GM19328 (cell line): ENCODE measurements around the gene MOV10L1.
"Not testable (repeated sequence)": the region's sequence is repeated elsewhere in the genome, so short reads cannot be mapped to it uniquely, and the experiment has no call there.

Experiments used
- ATAC-seq: cut with Tn5 transposase; IDR thresholded peaks from one replicate; pipeline ENCODE4 v1.9.1; 2021; ENCODE audit warnings: mild to moderate bottlenecking, moderate library complexity; ENCODE audit not compliant: unreplicated experiment

The MOV10L1 gene

DNA sequence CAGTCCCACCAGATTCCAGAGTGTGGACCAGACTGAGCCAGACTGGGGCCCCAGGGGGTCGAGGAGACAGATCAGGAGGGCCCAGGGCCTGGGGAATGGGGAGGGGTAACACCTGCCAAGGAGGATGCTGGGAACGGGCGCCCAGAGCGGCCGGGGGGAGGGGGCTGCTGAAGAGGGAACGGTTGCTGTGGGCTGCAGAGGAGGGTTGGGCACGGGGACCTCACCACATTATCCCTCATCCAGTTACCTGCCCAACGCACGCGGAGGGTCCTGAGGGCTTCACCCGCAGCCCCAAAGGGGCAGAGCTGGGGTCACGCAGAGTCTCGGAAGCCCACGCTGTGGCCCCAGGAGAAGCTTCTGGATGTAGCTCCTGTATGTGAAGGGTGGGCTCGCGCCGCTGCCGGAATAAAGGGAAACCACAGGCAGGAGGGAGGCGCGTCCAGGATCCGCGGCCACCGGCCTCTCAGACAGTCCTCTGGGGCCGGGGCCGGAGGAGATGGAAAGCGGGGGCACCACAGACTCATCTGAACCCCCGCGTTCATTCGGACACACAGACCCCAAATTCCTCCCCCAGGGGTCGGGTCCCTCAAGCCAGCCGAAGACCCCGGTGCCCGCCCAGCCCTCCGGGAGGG is 110.1 kb downstream of the MOV10L1 start:
- no peak for ATAC-seq

DNA sequence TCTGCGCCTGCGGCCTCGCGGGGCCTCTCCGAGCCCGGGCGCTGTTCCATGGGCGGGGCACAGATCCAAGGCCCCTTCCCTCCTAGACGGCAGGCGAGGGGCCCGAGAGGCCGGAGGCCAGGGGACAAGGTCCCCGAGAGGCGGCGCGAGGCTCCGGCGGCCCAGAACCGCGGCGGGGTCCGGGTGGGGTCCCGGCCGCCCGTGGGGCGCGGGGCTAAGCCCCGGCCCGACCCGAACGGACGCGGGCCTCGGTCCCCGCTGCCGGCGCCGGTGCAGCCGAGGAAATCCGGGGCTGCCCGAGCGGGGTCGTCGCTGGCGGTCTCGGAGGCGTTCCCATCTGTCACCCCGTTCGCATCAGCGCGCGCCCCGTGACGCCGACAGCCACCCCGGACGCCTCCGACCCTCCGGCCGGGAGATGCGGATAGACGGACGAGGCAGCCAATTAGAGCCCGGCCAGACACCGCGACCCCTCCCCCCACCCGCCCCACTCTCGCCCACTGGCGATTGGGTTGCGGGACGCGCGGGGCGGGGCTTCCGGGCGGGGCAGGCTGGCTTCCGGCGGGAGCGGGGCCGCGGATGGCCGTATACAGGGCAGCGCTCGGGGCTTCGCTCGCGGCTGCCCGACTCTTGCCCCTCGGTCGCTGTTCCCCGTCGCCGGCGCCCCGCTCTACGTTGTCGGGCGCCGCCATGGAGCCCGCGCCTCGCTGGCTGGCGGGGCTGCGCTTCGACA is 110.8 kb downstream of the MOV10L1 start, which contains the start of gene SELENOO:
Gene SELENOO, plus strand, starts transcription at position 551 of the 730 bp plus-strand sequence. Its CDS starts 26 bp downstream, at position 577.
- peak; percentile 63 for ATAC-seq

DNA sequence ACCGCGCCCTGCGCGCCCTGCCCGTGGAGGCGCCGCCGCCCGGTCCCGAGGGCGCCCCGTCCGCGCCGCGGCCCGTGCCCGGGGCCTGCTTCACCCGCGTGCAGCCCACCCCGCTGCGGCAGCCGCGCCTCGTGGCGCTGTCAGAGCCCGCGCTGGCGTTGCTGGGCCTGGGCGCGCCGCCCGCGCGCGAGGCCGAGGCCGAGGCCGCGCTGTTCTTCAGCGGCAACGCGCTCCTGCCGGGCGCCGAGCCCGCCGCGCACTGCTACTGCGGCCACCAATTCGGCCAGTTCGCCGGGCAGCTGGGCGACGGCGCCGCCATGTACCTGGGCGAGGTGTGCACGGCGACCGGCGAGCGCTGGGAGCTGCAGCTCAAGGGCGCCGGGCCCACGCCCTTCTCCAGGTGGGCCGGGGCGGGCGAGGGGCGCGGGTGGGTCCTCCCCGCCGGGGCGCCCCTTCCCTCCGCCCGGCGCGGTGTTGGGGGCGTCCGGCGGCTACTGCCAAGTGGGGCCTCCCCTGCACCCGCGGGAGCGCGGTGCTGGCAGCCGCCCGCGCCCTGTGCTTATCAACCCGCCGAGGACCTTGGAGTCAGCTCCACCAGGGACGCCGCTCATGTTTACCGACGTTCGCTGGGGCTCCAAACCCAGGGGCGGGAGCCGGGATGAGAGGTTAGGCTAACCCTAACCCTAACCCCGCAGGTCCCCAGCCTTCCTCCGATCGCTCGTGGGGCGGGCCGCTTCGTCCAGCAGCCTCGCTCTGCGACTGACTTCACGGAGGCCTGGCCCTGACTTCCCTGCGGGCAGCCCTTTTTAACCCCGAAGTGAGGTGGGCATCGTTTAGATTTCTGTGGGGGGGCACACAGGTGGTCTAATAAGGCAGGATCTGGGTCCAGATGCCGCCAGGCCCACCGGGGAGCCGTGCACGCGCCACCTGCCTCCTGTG is 111.7 kb downstream of the MOV10L1 start:
- peak; percentile 24 for ATAC-seq

DNA sequence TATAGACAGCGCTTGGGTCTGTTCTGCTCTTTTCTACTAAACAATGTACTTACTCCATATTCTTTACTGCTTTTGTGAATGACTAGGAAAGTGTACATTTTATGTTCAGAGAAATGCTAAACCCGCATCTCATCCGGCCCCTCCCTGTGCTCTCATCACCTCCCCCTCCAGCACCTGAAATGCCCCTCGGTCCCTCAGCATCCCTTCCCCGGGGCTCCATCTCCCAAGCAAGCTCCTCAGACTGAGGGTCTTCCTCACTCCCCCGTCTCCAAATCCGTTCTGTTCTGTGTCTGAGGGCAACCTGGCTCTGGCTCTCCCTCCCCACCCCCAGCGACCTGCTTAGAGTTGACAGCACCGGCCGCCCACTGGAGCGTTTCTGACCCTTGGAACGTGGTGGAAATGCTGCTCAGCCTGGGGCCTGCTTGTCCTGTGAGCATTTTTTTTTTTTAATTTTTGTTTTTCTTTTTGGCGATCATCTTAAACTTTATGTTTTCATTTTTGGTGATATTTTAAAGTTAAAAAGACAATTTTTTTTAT is 112.4 kb downstream of the MOV10L1 start:
- ATAC-seq: no peak

DNA sequence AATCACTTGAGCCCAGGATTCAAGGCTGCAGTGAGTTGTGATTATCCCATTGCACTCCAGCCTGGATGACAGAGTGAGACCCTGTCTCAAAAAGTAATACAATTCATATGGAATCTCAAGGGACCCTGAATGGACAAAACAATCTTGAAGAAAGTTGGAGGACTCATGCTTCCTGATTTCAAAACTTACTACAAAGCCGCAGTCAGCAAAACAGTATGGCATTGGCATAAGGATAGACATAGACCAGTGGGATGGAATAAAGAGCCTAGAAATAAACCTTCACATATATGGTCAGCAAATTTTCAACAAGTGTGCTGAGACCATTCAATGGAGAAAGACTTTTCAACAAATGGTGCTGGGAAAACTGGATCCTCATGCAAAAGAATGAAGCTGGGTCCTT is 113.5 kb downstream of the MOV10L1 start:
- ATAC-seq: no peak

DNA sequence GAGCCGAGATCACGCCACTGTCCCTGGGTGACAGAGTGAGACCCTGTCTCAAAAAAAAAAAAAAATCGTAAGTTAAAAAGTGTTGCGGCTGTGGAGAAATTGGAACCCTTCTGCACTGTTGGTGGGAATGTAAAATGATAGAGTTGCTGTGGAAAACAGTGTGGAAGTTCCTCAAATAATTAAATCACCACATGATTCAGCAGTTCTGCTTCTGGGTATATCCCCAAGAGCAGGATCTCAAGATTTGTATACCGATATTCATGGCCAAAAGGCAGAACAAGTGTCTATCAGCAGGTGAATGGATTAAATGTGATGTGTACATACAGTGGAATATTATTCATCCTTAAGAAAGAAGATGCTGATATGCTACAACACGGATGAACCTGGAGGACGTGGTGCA is 114.8 kb downstream of the MOV10L1 start:
- no peak for ATAC-seq

DNA sequence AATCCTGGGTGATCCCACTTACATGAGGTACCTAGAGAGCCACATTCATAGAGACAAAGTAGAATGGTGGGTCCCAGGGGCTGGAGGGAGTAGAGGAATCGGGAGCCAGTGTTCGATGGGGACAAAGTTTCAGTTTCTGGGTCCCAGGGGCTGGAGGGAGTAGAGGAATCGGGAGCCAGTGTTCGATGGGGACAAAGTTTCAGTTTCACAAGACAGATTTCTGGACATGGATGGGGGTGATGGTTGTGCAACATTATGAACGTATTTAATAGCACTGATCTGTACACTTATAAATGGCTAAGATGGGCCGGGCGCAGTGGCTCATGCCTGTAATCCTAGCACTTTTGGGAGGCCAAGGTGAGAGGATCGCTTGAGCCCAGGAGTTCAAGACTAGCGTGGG is 115.2 kb downstream of the MOV10L1 start:
- ATAC-seq: not testable (repeated sequence)

DNA sequence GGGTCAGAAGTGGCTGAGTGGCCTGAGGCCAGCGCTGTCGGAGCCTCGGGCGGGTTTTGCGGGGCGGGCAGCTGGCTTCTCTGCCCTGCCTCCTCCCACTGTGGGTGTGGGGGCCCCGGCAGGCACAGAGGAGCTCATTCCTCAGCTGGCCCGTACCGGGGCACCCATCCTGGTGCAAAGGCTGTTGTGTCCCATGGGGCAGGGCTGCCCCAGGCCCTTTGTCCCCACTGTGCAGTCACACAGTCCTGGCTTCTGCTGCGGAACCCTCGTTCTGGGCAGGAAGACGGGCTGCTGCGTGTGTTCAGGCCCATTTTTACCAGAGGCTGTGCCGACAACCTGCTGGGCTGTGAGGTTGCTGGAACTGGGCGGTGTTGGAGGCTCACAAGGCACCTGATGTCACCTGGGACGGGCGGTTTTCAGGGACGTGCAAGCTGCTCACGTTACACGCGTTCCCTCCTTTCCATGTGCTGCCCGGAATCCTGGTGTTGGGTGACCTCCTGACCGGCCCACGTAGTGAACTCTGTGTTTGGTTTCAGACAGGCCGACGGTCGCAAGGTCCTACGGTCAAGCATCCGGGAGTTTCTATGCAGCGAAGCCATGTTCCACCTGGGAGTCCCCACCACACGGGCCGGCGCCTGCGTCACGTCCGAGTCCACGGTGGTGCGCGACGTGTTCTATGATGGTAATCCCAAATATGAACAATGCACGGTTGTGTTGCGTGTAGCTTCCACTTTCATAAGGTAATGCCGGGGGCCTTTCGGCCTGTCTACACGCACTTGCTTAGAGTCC is 116.2 kb downstream of the MOV10L1 start:
- no peak for ATAC-seq

DNA sequence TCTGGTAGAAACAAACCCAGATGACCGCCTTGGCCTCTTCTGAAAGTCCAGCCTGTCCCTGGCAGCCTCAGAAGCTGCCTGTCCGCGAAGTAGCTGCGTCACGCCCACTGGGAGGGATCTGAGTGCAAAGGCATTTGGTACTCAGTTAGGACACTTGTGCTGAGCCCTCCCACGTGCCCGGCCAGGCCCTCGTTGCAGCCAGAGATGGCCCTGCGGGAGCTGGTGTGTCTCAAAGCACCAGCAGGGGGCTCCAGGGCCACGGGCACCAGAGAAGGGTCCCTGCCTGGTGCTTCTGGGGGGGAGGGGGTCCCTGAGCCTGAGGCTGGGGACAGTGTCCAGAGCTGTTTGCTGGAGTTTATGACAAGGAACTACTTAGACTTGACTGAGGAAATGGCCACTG is 116.8 kb downstream of the MOV10L1 start:
- ATAC-seq: no peak

DNA sequence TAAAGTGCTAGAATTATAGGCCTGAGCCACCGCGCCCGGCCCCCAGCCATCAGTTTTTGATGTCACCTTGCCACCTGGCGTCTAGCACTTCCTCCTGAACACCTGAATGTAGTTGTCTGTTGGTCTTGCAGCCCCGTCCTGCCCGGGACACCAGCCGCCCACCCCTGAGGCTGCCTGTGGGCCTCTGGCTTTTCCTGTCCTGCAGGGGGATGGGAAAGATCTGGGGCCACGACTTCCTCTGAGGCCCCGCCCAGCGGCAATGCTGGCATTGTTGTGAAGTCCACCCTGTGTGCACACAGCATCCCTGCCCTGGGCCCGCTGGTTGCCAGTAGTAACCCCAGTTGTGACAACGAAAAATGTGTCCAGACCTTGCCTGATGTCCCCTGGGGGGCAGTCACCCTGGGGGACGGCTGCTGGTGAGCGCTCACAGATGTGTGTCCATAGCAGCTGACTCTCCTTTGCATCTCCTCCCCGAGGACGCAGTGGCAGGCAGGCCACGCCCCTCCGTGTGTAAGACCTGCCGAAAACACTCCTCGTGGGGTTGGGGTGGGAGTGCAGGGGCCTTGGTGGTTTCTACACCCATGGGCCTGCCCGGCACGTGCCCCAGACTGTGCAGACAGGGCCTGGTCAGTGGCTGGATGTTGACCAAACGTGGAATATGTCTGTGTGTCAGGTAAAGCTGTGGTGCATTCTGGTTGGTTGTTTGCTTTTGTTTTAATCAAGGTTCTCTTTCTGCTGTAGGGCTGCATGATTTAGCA is 117.8 kb downstream of the MOV10L1 start:
- ATAC-seq: no peak

DNA sequence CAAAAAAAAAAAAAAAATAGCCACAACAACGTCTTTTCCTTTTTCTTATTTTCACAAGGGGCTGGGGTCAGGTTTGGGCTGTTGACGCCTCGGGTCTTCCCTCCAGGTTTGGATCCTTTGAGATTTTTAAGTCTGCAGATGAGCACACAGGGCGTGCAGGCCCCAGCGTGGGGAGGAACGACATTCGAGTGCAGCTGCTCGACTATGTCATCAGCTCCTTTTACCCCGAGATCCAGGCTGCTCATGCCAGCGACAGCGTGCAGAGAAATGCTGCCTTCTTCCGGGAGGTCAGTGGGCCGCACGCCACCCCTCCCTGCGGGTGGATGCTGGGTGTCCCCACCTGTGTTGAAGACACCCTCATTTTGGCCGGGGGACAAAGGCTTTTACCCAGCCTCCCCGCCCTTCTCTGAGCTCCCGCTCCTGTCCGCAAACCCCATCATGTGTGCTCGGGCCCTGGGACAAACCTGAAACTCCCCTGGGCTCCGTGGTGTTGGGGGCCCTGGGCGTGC is 118.7 kb downstream of the MOV10L1 start:
- no peak for ATAC-seq

DNA sequence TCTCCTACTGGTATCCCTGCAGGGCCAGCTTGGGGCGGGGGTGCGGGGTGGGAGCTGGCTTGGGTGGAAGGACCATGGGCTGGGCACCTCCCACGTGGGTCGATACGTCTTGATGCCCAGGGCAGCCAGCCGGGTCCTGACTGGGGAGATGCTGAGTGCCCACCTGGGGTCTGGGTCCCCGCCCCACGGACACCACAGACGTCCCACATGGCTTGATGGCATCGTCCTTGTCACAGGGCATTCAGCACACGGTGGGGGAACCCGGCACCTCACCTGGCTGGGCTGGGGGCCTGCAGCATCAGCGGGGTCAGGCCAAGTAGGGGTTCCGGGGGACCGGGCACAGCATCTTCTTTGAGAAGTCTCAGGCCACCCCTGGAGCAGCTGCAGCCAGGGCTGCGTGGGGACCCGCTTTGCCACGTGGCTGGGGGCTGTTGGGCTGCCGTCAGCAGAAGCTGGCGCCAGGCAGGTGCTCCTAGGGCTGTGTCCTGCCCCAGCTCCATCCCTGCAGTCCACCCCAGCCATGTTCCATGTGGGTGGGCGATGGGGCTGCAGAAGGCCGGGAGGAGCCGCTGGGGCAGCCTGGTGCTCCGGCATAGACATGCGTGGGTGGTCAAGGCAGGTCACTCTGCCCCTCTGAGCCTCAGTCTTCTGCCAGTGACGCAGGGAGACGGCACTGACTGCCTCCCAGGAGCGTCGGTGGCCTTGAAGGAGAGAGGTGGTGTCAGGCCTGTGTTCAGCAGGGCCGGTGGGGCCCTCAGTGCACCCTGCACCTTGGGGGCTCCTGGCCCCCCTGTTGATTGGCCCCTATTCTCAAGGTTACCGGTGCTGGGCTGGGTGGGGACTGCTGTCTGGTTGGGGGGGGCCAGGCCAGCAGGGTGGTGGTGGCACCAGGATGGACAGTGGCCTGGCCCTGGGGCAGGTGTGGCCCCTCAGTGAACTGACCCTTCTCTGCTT is 119.4 kb downstream of the MOV10L1 start:
- no peak for ATAC-seq

DNA sequence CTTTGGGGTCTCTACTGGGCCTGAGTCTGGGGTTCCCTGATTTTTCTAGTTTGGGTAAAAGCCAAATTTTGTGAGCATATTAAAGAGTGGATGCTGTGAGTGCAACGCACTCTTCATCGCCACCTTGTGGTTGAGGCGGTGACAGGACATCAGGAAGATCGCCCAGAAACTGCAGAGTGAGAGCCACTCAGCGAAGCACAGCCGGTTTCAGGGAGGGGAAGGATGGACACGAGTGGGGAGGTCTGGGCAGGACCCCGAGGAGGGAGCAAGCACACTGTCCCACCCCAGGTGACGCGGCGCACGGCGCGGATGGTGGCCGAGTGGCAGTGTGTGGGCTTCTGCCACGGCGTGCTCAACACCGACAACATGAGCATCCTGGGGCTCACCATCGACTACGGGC is 120.1 kb downstream of the MOV10L1 start:
- ATAC-seq: no peak

DNA sequence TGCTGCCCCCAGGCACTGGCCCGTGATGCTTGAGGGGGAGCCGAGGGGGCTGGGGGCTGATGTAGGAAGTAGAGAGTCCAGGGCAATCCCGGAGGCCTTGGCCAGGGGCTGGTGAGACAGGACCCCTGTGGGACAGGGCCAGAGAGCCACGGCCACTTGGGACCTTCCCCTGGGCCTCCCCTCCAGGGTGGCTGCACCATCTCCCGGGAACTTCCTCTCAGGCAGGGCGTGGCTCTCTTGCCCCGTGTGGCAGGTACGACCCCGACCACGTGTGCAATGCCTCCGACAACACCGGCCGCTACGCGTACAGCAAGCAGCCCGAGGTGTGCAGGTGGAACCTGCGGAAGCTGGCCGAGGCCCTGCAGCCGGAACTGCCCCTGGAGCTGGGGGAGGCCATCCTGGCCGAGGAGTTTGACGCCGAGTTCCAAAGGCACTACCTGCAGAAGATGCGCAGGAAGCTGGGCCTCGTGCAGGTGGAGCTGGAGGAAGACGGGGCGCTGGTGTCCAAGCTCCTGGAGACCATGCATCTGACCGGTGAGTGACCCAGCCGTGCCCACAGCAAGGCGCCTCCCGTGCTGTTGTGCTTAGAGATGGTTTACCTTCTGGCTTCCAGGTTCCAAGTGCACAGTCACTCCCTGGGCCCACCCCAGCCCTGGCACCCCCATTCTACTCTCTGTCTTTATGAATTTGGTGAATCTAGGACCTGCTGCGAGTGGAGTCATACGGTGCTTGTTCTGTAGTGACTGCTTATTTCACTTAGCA is 120.8 kb downstream of the MOV10L1 start:
- no peak for ATAC-seq

DNA sequence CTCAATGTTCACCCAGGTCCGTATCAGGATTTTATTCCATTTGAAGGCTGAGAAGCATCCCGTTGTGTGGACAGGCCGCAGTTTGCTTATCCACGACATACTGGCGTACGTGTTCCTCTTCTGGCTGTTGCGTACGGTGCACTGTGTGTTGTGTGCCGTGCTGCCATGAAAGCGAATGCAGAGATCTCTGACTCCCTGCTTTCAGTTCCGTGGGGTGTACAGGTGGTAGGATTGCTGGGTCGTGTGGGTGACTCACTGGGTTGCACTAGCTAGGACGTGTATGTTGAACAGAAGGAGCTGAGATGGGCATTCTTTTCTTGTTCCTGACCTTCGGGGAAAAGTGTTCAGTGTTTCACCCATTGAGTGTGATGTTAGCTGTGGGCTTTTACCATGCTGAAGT is 121.3 kb downstream of the MOV10L1 start:
- ATAC-seq: no peak
